Measurements from ENCODE around the gene STX16.

GRCh38 chr20:58707770-58708169, 56.7 kb downstream of the STX16 start:
- TF ChIP-seq POLR2A (IDR thresholded peaks at IDR 0.05) (no peak), CTCF (IDR thresholded peaks at IDR 0.05) (no peak), POLR2AphosphoS5 (IDR thresholded peaks at IDR 0.05) (no peak)

All from stomach (tissue), 4 donors.